COLO829 (cell line): ENCODE results near the gene RASAL3.

Experiments used
- DNase-seq: peaks from one replicate; pipeline ENCODE4 v3.0.0; 2012; ENCODE audit warnings: low spot score

RASAL3 gene

GRCh38 chr19:15432629-15433518 is 31.5 kb downstream of the RASAL3 start:
- peak; percentile 95 for DNase-seq

GRCh38 chr19:15432018-15432494 is 32.3 kb downstream of the RASAL3 start:
- DNase-seq = no peak

GRCh38 chr19:15431396-15432017 is 32.8 kb downstream of the RASAL3 start:
- no peak for DNase-seq

GRCh38 chr19:15430526-15431120 is 33.7 kb downstream of the RASAL3 start:
- no peak for DNase-seq

GRCh38 chr19:15429825-15430467 is 34.4 kb downstream of the RASAL3 start:
- DNase-seq = no peak

GRCh38 chr19:15428956-15429824 is 35.2 kb downstream of the RASAL3 start:
- DNase-seq = no peak

GRCh38 chr19:15427991-15428471 is 36.3 kb downstream of the RASAL3 start:
- DNase-seq = no peak

- DNase-seq = no peak
These were observed 37.0 kb downstream of the RASAL3 start for GRCh38 chr19:15427350-15427700.

- DNase-seq = no peak
These were observed 37.6 kb downstream of the RASAL3 start for GRCh38 chr19:15426485-15427349.

GRCh38 chr19:15425321-15425950 is 38.9 kb downstream of the RASAL3 start:
- no peak for DNase-seq

GRCh38 chr19:15424692-15425272 is 39.6 kb downstream of the RASAL3 start:
- DNase-seq = no peak

GRCh38 chr19:15424121-15424520 is 40.2 kb downstream of the RASAL3 start:
- no peak for DNase-seq

- no peak for DNase-seq
These were observed 41.2 kb downstream of the RASAL3 start for GRCh38 chr19:15423130-15423529.

- no peak for DNase-seq
These were observed 41.9 kb downstream of the RASAL3 start for GRCh38 chr19:15422296-15423075.

- DNase-seq = no peak
These were observed 42.6 kb downstream of the RASAL3 start for GRCh38 chr19:15421721-15422260.

- DNase-seq = no peak
These were observed 43.1 kb downstream of the RASAL3 start for GRCh38 chr19:15421136-15421695.

GRCh38 chr19:15419413-15420025 is 44.8 kb downstream of the RASAL3 start:
- no peak for DNase-seq
